Erythroblast (primary cell): Measurements from ENCODE around the gene PCLO.

Experiments
- GATA1 ChIP-seq: IDR thresholded peaks from 2 replicates; pipeline ENCODE4 v1.6.1; 2011; ENCODE audit warnings: low read depth, mild to moderate bottlenecking, control low read depth, low read length, moderate library complexity
- POLR2A ChIP-seq: IDR thresholded peaks from 2 replicates; pipeline ENCODE4 v1.6.1; 2011; ENCODE audit warnings: mild to moderate bottlenecking, low read length

DNA sequence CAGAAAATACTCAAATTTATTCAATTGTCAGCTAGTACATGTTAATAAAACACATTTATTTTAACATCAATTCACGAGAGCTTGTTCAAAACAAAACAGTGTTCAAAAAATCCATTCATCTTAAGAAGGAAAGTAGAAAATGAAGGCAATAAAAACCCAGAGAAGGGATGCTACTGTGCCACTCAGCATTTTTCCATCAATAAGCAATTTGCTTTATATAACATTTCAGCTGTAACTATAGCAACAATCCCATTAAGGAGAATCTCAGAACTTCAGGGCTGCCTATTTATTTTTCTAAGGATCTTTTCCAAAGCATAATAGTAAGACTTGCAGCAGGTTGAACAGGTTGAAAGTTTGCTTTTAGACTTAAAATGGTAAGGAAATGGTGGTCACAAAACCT is 190.5 kb downstream of the PCLO start:
- TF ChIP-seq POLR2A (no peak), GATA1 (no peak)
